K562 (cell line): ENCODE measurements around the gene DBP.
"Not testable (repeated sequence)": the region's sequence is repeated elsewhere in the genome, so short reads cannot be mapped to it uniquely, and the experiment has no call there.

ENCODE experiments used
- CTCF ChIP-seq, 3 experiments: IDR thresholded peaks in 2 of 3; conservative IDR thresholded peaks in 1 of 3; 2 replicates each; pipeline ENCODE4 v1.5.1; 2011 to 2012; ENCODE audit warnings: low read length in 3 of 3, mild to moderate bottlenecking in 3 of 3, control low read depth in 2 of 3, improper control_type of control experiment in 1 of 3, inconsistent platforms in 1 of 3, low read depth in 1 of 3, mixed read lengths in 1 of 3, moderate library complexity in 1 of 3; ENCODE audit not compliant: insufficient read depth in 2 of 3
- GATAD2A ChIP-seq: fragments of 450-650 bp; IDR thresholded peaks from 2 replicates; pipeline ENCODE4 v1.6.1; 2017
- KAT7 ChIP-seq: sonication (generic); formaldehyde crosslinking; IDR thresholded peaks from 2 replicates; pipeline ENCODE4 v1.8.0; 2022; ENCODE audit warnings: missing genetic modification reagents, mild to moderate bottlenecking, borderline replicate concordance
- SNRNP70 ChIP-seq: fragments of 200-400 bp; formaldehyde crosslinking; optimal IDR thresholded peaks from 2 replicates; pipeline ENCODE3; 2017; ENCODE audit warnings: low read depth, low read length
- TF ChIP-seq, protein P1 (sequence below): fragments of 450-650 bp; IDR thresholded peaks from 2 replicates; pipeline ENCODE4 v1.6.1; 2017; ENCODE audit warnings: mild to moderate bottlenecking, moderate library complexity

- TF ChIP-seq KAT7 (CRISPR knock-in tag); GATAD2A; CTCF (IDR thresholded peaks at IDR 0.05 in 2 of 3, conservative IDR thresholded peaks at IDR 0.05 in 1 of 3; ENCODE audit: insufficient read depth in 2 of 3, low read depth in 1 of 3, low read length in 3 of 3); SNRNP70: not testable (repeated sequence)
- TF ChIP-seq, protein P1, sequence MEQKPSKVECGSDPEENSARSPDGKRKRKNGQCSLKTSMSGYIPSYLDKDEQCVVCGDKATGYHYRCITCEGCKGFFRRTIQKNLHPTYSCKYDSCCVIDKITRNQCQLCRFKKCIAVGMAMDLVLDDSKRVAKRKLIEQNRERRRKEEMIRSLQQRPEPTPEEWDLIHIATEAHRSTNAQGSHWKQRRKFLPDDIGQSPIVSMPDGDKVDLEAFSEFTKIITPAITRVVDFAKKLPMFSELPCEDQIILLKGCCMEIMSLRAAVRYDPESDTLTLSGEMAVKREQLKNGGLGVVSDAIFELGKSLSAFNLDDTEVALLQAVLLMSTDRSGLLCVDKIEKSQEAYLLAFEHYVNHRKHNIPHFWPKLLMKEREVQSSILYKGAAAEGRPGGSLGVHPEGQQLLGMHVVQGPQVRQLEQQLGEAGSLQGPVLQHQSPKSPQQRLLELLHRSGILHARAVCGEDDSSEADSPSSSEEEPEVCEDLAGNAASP: not testable (repeated sequence)
Measured at GRCh38 chr19:48657828-48658227, 20.6 kb upstream of the DBP start.
